ENCODE data around the gene ZNF19. TPM values are rescaled to one million over a fixed set of nuclear protein-coding genes. Genes with fewer than 3 reads are reported as not detected.

Gene ZNF19
- total and polyA plus RNA-seq, 9 of the 15 experiments (the other 6 are each of a cell fraction or from before 2014, with no cell fraction given) = 1.2 to 2.8 (median 1.8) TPM

- Histone ChIP-seq H3K9ac (ENCODE audit: insufficient read depth in 1 of 2, low read depth in 2 of 2, low read length in 2 of 2) (no peak overlapping the region), H3K79me2 (ENCODE audit: control insufficient read depth, insufficient read depth, low read length) (no peaks in the 10 kb centered on the region), H3K9me3 (replicated peaks; ENCODE audit: control insufficient read depth, insufficient read depth, low read depth, low read length) (no peaks in the 10 kb centered on the region), H3K4me2 (ENCODE audit: insufficient read depth, low read length) (no peak overlapping the region), H2AFZ (ENCODE audit: low read depth, low read length) (no peak overlapping the region), H3K27me3 (ENCODE audit: control insufficient read depth in 2 of 2, insufficient read depth in 2 of 2, low read length in 2 of 2) (peaks cover 33 to 53% of the 10 kb centered on the region in 2 experiments), H3K4me1 (replicated peaks in 1 of 2; ENCODE audit: control insufficient read depth in 2 of 2, insufficient read depth in 2 of 2, low read length in 2 of 2) (peaks cover 0 to 6% of the 10 kb centered on the region in 2 experiments; a peak in 2 of 5 replicates), H3K9me1 (ENCODE audit: control insufficient read depth, insufficient read depth, low read length) (no peaks in the 10 kb centered on the region), H4K20me1 (replicated peaks; ENCODE audit: control insufficient read depth, insufficient read depth, low read length) (no peaks in the 10 kb centered on the region), H3K27ac (ENCODE audit: extremely low read depth, low read depth, low read length) (no peak overlapping the region), H3K4me3 (no peak overlapping the region), H3K36me3 (ENCODE audit: control insufficient read depth, insufficient read depth, low read length) (no peaks in the 10 kb centered on the region)
- intact Hi-C loops (cut with micrococcal nuclease) (no loop called here), in situ Hi-C loops (cut with MboI) (no loop called here)
- ATAC-seq = no peak
- POLR2A ChIA-PET = interaction anchor here (0.6 to 1.2 kb wide), 2 partner anchors 9 to 1092 kb away, joined by 4 to 5 read pairs; no protein-coding TSS in a partner anchor
- TF ChIP-seq TRIM28 (IDR thresholded peaks at IDR 0.05) = no peak
- TF ChIP-seq BHLHE40 (IDR thresholded peaks at IDR 0.05; ENCODE audit: low read length) = no peak
- no peak for TF ChIP-seq CHD2 (IDR thresholded peaks at IDR 0.05; ENCODE audit: low read depth, low read length)
- TF ChIP-seq FOXP1 (CRISPR knock-in tag; IDR thresholded peaks at IDR 0.05) = no peak
- TF ChIP-seq FOXA1 (IDR thresholded peaks at IDR 0.05; ENCODE audit: borderline replicate concordance) = no peak
- TF ChIP-seq ARID3A (IDR thresholded peaks at IDR 0.05; ENCODE audit: borderline replicate concordance, low read depth, low read length) = no peak
- TF ChIP-seq, protein P1, sequence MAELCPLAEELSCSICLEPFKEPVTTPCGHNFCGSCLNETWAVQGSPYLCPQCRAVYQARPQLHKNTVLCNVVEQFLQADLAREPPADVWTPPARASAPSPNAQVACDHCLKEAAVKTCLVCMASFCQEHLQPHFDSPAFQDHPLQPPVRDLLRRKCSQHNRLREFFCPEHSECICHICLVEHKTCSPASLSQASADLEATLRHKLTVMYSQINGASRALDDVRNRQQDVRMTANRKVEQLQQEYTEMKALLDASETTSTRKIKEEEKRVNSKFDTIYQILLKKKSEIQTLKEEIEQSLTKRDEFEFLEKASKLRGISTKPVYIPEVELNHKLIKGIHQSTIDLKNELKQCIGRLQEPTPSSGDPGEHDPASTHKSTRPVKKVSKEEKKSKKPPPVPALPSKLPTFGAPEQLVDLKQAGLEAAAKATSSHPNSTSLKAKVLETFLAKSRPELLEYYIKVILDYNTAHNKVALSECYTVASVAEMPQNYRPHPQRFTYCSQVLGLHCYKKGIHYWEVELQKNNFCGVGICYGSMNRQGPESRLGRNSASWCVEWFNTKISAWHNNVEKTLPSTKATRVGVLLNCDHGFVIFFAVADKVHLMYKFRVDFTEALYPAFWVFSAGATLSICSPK (IDR thresholded peaks at IDR 0.05; ENCODE audit: borderline replicate concordance) = no peak
- TF ChIP-seq CEBPB (tag; IDR thresholded peaks at IDR 0.05) = no peak
- no peak for TF ChIP-seq PCBP2 (IDR thresholded peaks at IDR 0.05; ENCODE audit: low read depth, low read length, poor library complexity, severe bottlenecking)
- TF ChIP-seq ZNF431 (CRISPR knock-in tag; IDR thresholded peaks at IDR 0.05) = no peak
- BruUV-seq (replicated peaks) = no TSS peak
- CTCF ChIA-PET (ENCODE audit: low intra/inter-chr PET ratio) = no interaction called here
- no peak for FAIRE-seq
- WGBS (ENCODE audit: insufficient coverage, low coverage, missing lambda C conversion rate) = 0% methylated on average over 3 of the region's 3 CpGs
- no peak for DNase-seq (ENCODE audit: extremely low read depth in 1 of 4, low spot score in 3 of 4)
Measured at GRCh38 chr16:71520550-71520949, 31.4 kb upstream of the ZNF19 start.
